CD4-positive, alpha-beta T cell treated with Interleukin-1 beta for 1 hour (primary cell): ENCODE results near the gene GTF2E1.
"Not testable (repeated sequence)": the region's sequence is repeated elsewhere in the genome, so short reads cannot be mapped to it uniquely, and the experiment has no call there.

Experiments used
- DNase-seq, 2 donors: peaks; one replicate each; pipeline ENCODE4 v3.0.0-alpha.2; 2020 to 2022

Gene GTF2E1

GRCh38 chr3:120756061-120756460 is 13.5 kb downstream of the GTF2E1 start:
- no peak for DNase-seq

GRCh38 chr3:120758551-120758950 is 16.0 kb downstream of the GTF2E1 start:
- not testable (repeated sequence) for DNase-seq

GRCh38 chr3:120762615-120763014 is 20.1 kb downstream of the GTF2E1 start:
- DNase-seq, result no peak

GRCh38 chr3:120763601-120764000 is 21.1 kb downstream of the GTF2E1 start:
- DNase-seq, result no peak

- no peak for DNase-seq
Measured at GRCh38 chr3:120764206-120764605, 21.7 kb downstream of the GTF2E1 start.

- no peak for DNase-seq
Measured at GRCh38 chr3:120765830-120766493, 23.4 kb downstream of the GTF2E1 start.

GRCh38 chr3:120766576-120766975 is 24.0 kb downstream of the GTF2E1 start:
- no peak for DNase-seq

GRCh38 chr3:120767106-120767505 is 24.6 kb downstream of the GTF2E1 start:
- DNase-seq, result no peak

- DNase-seq, result no peak
Measured at GRCh38 chr3:120769436-120769835, 26.9 kb downstream of the GTF2E1 start.

- DNase-seq, result no peak
Measured at GRCh38 chr3:120770891-120771290, 28.3 kb downstream of the GTF2E1 start.

GRCh38 chr3:120772081-120772480 is 29.5 kb downstream of the GTF2E1 start:
- DNase-seq, result no peak

- no peak for DNase-seq
Measured at GRCh38 chr3:120773932-120774331, 31.4 kb downstream of the GTF2E1 start.

- DNase-seq, result no peak
Measured at GRCh38 chr3:120775411-120775810, 32.9 kb downstream of the GTF2E1 start.

GRCh38 chr3:120778776-120779175 is 36.2 kb downstream of the GTF2E1 start:
- DNase-seq, result no peak

- peak in 1 of 2 donors; percentile 2 for DNase-seq
Measured at GRCh38 chr3:120780977-120781376, 38.4 kb downstream of the GTF2E1 start.

GRCh38 chr3:120785832-120786231 is 43.3 kb downstream of the GTF2E1 start:
- not testable (repeated sequence) for DNase-seq

- no peak for DNase-seq
Measured at GRCh38 chr3:120791010-120791409, 48.5 kb downstream of the GTF2E1 start.

GRCh38 chr3:120791913-120792312 is 49.4 kb downstream of the GTF2E1 start:
- no peak for DNase-seq

GRCh38 chr3:120793601-120794000 is 51.1 kb downstream of the GTF2E1 start:
- DNase-seq, result no peak

- peak; percentile 71 to 84 for DNase-seq
Measured at GRCh38 chr3:120795017-120795648, 52.6 kb downstream of the GTF2E1 start.

GRCh38 chr3:120795959-120796358 is 53.4 kb downstream of the GTF2E1 start:
- DNase-seq, result no peak

- DNase-seq, result no peak
Measured at GRCh38 chr3:120796976-120797375, 54.4 kb downstream of the GTF2E1 start.

- DNase-seq, result no peak
Measured at GRCh38 chr3:120797857-120798256, 55.3 kb downstream of the GTF2E1 start.

GRCh38 chr3:120798346-120798745 is 55.8 kb downstream of the GTF2E1 start:
- no peak for DNase-seq

GRCh38 chr3:120800625-120801024 is 58.1 kb downstream of the GTF2E1 start:
- DNase-seq, result no peak
